ENCODE results near the gene BRINP1.

GRCh38 chr9:119333507-119334229 is 35.6 kb downstream of the BRINP1 start:
- TF ChIP-seq CTCF (IDR thresholded peaks at IDR 0.05; ENCODE audit: insufficient read depth, low read length) (no peak), POLR2AphosphoS5 (IDR thresholded peaks at IDR 0.05; ENCODE audit: low read depth) (no peak), GABPA (IDR thresholded peaks at IDR 0.05; ENCODE audit: low read depth) (no peak), REST (IDR thresholded peaks at IDR 0.05; ENCODE audit: insufficient replicate concordance, low read depth) (no peak), SPI1 (IDR thresholded peaks at IDR 0.05; ENCODE audit: borderline replicate concordance, low read depth) (no peak)

Measured in HL-60 (cell line).